ENCODE data around the gene IQSEC3. TPM values are rescaled to one million over a fixed set of nuclear protein-coding genes. Genes with fewer than 3 reads are reported as not detected.

Gene IQSEC3
- polyA plus RNA-seq, 1 donor from 2014 or later, result 2.4 TPM

DNA sequence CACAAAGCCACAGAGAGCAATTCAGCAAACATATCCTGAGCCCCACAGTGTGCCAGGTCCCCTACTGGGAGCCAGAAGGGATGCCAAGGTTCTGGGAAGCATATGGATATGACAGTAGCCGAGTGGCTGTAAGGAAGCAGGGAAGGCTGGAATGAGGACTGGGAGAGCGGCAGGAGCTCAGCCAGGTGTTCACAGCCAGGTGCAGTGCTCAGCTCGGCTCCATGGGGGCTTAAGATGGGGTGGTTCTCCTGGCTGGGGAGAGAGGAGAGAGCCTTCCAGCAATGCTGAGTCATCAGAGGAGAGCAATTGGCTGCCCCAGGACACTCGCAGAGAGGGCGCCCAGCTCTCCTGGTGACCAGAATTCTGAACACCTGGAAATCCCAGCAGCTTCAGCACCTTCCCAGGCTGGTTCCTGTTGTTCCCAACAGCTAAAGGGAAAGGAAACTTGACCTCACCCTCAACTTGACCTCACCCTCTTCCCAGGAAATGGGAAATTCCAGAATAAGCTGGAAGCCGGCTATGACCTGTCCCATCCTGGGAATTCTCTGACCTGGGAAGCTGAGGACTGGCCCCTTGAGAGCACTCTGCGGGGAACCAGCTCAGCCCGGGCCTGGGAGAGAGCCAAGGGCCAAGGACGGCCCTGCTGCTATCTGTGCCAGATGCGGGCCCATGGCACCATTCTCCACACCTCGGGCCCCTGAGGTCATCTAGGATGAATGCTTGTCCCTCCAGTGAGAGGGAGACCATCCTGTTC is 112.7 kb downstream of the IQSEC3 start:
- Histone ChIP-seq H3F3A (ENCODE audit: insufficient read depth, low read length, poor library complexity, severe bottlenecking) (no peaks in the 10 kb centered on the region), H3K36me3 (ENCODE audit: insufficient read depth, low read length) (no peaks in the 10 kb centered on the region), H3K9me3 (ENCODE audit: low read length) (no peaks in the 10 kb centered on the region), H2AFZ (ENCODE audit: low read depth, low read length) (no peak overlapping the region), H3K4me2 (ENCODE audit: low read length) (no peak overlapping the region), H3K27me3 (ENCODE audit: insufficient read depth, low read depth, low read length) (no peaks in the 10 kb centered on the region), H3K9me2 (ENCODE audit: insufficient read depth, low read length) (no peaks in the 10 kb centered on the region), H3K4me3 (ENCODE audit: low read length) (no peak overlapping the region), H4K20me1 (ENCODE audit: insufficient read depth) (no peaks in the 10 kb centered on the region), H3K9ac (ENCODE audit: low read length) (no peak overlapping the region), H3K27ac (ENCODE audit: low read length) (no peak overlapping the region), H3K79me2 (replicated peaks; ENCODE audit: insufficient read depth, low read length) (no peaks in the 10 kb centered on the region)
- TF ChIP-seq CTCF (IDR thresholded peaks at IDR 0.05; ENCODE audit: poor library complexity, severe bottlenecking), result no peak
- no peak for TF ChIP-seq EZH2 (IDR thresholded peaks at IDR 0.05; ENCODE audit: borderline replicate concordance, insufficient read depth, low read length, poor library complexity, severe bottlenecking)

- Histone ChIP-seq H3K4me3 (ENCODE audit: low read length) (no peak overlapping the region), H2AFZ (ENCODE audit: low read depth, low read length) (no peak overlapping the region), H3F3A (ENCODE audit: insufficient read depth, low read length, poor library complexity, severe bottlenecking) (no peaks in the 10 kb centered on the region), H3K27ac (ENCODE audit: low read length) (no peak overlapping the region), H3K9me3 (ENCODE audit: low read length) (no peaks in the 10 kb centered on the region), H3K27me3 (ENCODE audit: insufficient read depth, low read depth, low read length) (no peaks in the 10 kb centered on the region), H3K36me3 (ENCODE audit: insufficient read depth, low read length) (no peaks in the 10 kb centered on the region), H3K4me2 (ENCODE audit: low read length) (no peak overlapping the region), H3K9me2 (ENCODE audit: insufficient read depth, low read length) (no peaks in the 10 kb centered on the region), H3K9ac (ENCODE audit: low read length) (no peak overlapping the region), H3K79me2 (replicated peaks; ENCODE audit: insufficient read depth, low read length) (no peaks in the 10 kb centered on the region), H4K20me1 (ENCODE audit: insufficient read depth) (no peaks in the 10 kb centered on the region)
- TF ChIP-seq EZH2 (IDR thresholded peaks at IDR 0.05; ENCODE audit: borderline replicate concordance, insufficient read depth, low read length, poor library complexity, severe bottlenecking) (no peak), MXI1 (conservative IDR thresholded peaks at IDR 0.05; ENCODE audit: poor library complexity, severe bottlenecking) (no peak), TAF1 (IDR thresholded peaks at IDR 0.05; ENCODE audit: low read depth) (no peak), CTCF (IDR thresholded peaks at IDR 0.05; ENCODE audit: poor library complexity, severe bottlenecking) (no peak), RAD21 (conservative IDR thresholded peaks at IDR 0.05) (no peak), POLR2AphosphoS5 (IDR thresholded peaks at IDR 0.05) (no peak), SMC3 (conservative IDR thresholded peaks at IDR 0.05; ENCODE audit: poor library complexity) (no peak), EP300 (conservative IDR thresholded peaks at IDR 0.05; ENCODE audit: poor library complexity, severe bottlenecking) (no peak)
- TF ChIP-seq, protein P1, sequence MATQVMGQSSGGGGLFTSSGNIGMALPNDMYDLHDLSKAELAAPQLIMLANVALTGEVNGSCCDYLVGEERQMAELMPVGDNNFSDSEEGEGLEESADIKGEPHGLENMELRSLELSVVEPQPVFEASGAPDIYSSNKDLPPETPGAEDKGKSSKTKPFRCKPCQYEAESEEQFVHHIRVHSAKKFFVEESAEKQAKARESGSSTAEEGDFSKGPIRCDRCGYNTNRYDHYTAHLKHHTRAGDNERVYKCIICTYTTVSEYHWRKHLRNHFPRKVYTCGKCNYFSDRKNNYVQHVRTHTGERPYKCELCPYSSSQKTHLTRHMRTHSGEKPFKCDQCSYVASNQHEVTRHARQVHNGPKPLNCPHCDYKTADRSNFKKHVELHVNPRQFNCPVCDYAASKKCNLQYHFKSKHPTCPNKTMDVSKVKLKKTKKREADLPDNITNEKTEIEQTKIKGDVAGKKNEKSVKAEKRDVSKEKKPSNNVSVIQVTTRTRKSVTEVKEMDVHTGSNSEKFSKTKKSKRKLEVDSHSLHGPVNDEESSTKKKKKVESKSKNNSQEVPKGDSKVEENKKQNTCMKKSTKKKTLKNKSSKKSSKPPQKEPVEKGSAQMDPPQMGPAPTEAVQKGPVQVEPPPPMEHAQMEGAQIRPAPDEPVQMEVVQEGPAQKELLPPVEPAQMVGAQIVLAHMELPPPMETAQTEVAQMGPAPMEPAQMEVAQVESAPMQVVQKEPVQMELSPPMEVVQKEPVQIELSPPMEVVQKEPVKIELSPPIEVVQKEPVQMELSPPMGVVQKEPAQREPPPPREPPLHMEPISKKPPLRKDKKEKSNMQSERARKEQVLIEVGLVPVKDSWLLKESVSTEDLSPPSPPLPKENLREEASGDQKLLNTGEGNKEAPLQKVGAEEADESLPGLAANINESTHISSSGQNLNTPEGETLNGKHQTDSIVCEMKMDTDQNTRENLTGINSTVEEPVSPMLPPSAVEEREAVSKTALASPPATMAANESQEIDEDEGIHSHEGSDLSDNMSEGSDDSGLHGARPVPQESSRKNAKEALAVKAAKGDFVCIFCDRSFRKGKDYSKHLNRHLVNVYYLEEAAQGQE (IDR thresholded peaks at IDR 0.05; ENCODE audit: borderline replicate concordance), result no peak
Observed at GRCh38 chr12:179885-180284, 113.3 kb downstream of the IQSEC3 start.

Data from neural cell (in vitro differentiated cells).